Kidney epithelial cell (primary cell): ENCODE measurements around the gene HLA-DPA1. TPM values are rescaled to one million over a fixed set of nuclear protein-coding genes. Genes with fewer than 3 reads are reported as not detected.

Experiments
- DNase-seq: peaks from one replicate; pipeline ENCODE4 v3.0.0-alpha.2; 2010; ENCODE audit warnings: low read depth
- H3K27me3 ChIP-seq: 2 replicates; pipeline ENCODE4 v1.6.0; 2011; ENCODE audit warnings: low read length; ENCODE audit not compliant: control insufficient read depth, insufficient read depth
- H3K36me3 ChIP-seq: 2 replicates; pipeline ENCODE4 v1.5.1; 2011; ENCODE audit warnings: low read length; ENCODE audit not compliant: control insufficient read depth, insufficient read depth
- H3K4me3 ChIP-seq: 2 replicates; pipeline ENCODE4 v1.5.1; 2011; ENCODE audit warnings: low read depth, mild to moderate bottlenecking, control low read depth, low read length
- total RNA-seq: library from RNA; depleted of rRNA; stranded (reverse); fragments of >200 nt; gene quantifications from 2 replicates; pipeline ENCODE4 v1.2.3, GENCODE V29; 2015
- TF ChIP-seq, protein P1 (sequence below): IDR thresholded peaks from 2 replicates; pipeline ENCODE4 v1.5.1; 2011; ENCODE audit warnings: mild to moderate bottlenecking, moderate library complexity, low read length, control low read depth, inconsistent platforms; ENCODE audit not compliant: insufficient read depth, poor library complexity, severe bottlenecking

Gene HLA-DPA1
- total RNA-seq = 0.29 and 0.48 TPM in 2 replicates

DNA sequence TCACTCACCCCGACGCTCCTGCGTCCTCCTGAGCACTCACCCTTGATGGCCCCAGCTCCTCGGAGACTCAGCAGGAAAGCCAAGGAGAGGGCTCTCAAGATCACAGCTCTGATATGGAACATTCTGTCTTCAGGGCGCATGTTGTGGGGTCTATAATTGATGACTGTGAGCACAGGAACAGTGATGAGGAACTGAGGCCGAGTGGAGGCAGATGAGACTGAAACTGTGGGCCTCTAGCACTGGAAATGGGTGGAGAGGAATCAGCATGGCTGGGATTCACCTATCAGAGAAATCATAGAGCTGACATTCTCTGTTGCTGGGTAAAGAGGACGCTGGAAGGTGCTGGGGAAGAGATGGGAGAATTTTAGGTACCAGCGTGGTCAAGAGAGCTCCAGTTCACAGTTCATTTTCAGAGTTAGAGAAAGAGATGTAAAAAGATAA is at the start of gene HLA-DPA1:
HLA-DPA1 (minus strand) TSS at position 219 of the 441 bp plus-strand sequence.
- H3K4me3 ChIP-seq = no peak within 1 kb of the TSS
- no peaks in the 10 kb centered on the region for H3K36me3 ChIP-seq
- H3K27me3 ChIP-seq = peaks cover 15% of the 10 kb centered on the region
- TF ChIP-seq, protein P1, sequence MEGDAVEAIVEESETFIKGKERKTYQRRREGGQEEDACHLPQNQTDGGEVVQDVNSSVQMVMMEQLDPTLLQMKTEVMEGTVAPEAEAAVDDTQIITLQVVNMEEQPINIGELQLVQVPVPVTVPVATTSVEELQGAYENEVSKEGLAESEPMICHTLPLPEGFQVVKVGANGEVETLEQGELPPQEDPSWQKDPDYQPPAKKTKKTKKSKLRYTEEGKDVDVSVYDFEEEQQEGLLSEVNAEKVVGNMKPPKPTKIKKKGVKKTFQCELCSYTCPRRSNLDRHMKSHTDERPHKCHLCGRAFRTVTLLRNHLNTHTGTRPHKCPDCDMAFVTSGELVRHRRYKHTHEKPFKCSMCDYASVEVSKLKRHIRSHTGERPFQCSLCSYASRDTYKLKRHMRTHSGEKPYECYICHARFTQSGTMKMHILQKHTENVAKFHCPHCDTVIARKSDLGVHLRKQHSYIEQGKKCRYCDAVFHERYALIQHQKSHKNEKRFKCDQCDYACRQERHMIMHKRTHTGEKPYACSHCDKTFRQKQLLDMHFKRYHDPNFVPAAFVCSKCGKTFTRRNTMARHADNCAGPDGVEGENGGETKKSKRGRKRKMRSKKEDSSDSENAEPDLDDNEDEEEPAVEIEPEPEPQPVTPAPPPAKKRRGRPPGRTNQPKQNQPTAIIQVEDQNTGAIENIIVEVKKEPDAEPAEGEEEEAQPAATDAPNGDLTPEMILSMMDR = no peak
- DNase-seq = no peak

DNA sequence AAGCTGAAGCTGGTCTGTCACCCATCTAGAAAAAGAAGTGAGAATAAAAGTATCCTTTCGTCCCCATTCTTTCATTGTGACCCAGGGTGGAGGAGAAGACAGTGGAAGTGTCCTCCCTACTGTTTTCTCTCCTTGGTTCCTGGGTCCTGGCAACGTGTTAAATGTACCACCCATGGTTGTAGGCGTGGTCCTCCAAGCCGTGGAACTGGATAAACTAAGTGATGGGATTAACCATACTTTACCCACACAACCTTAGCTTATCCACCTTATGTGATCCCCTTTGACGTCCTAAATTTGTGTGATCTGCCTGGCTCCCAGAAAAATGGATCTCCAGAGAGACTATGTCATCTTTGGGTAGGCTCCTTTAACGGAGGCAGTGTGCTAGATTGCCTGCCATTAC is 49.7 kb upstream of the HLA-DPA1 start:
- no peaks in the 10 kb centered on the region for H3K36me3 ChIP-seq
- no peak for DNase-seq
- TF ChIP-seq, protein P1 = no peak
- H3K27me3 ChIP-seq = peaks cover 8% of the 10 kb centered on the region
- no peak overlapping the region for H3K4me3 ChIP-seq

DNA sequence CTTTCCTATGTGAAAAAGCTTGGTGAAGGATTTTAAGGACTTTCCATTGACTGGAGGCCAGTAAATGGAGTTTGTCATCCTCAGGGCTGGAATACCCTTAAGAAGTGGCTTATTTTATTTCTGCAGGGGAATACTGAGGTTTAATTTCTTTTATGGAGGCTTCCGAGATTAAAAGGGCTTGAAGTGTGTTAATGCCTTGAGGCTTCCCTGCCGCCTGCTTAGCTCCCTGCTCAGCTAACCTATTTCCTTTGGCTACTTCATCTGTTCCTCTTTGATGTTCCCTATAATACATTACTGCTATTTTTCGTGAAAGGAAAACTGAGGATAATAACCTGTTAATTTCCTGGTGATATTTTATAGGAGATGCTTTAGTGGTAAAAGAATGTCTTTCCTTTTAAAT is 46.6 kb upstream of the HLA-DPA1 start:
- H3K4me3 ChIP-seq = no peak overlapping the region
- H3K27me3 ChIP-seq = peaks cover 31% of the 10 kb centered on the region
- TF ChIP-seq, protein P1 = no peak
- H3K36me3 ChIP-seq = no peaks in the 10 kb centered on the region
- DNase-seq = no peak

DNA sequence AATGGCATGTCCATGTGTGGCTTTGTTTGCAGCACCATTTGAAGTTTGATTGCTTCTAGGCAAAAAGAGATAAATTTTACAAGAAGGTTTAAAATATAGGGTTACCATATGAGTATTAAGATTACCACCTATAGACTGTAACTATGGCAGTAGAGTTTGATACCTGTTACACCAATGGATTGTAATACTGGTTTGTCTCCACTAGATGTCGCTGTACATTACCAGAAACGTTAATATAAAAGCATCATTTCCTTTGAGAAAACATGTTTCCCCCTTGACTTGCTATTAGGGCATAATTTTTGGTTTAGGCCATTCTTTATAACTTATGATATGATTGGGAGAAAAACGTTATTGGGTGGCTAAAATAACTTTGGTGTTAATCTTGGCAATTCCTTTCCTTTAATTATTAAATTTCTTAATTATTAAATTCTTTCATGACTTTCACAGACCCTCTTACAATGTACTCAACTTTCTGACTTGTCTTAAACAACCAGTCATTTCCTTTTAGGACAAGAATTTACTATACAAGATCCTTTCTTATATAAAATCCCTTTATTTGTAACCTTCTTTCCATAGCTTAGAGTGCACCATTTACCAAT is 45.2 kb upstream of the HLA-DPA1 start:
- peaks cover 39% of the 10 kb centered on the region for H3K27me3 ChIP-seq
- DNase-seq = no peak
- H3K4me3 ChIP-seq = no peak overlapping the region
- TF ChIP-seq, protein P1 = peak; percentile 49
- no peaks in the 10 kb centered on the region for H3K36me3 ChIP-seq

DNA sequence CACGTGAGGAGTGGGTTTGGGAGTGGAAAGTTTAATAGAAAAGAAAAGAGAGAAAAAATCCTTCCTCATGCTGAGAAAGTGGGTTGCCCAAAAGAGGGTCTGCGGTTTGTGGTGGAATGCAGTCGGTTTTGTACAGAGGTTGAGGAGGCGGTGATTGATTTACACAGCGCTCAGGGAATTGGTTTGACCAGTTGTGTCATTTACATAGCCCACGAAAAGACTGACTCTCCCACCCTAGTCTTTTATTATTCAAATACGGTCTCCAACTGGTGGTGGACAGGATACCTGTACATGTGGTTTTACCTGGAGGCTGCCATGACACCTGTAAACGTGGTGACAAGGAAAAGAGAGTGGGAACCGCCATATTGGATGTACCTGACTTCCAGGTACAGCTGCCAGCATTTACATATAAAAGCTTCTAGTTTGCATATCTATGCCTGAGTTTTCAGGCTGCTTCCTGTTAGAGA is 44.4 kb upstream of the HLA-DPA1 start:
- Histone ChIP-seq H3K4me3 (no peak overlapping the region), H3K36me3 (no peaks in the 10 kb centered on the region), H3K27me3 (peaks cover 41% of the 10 kb centered on the region)
- no peak for DNase-seq
- TF ChIP-seq, protein P1 = no peak
